ENCODE measurements around the gene GCNA.
"Not testable (repeated sequence)": the region's sequence is repeated elsewhere in the genome, so short reads cannot be mapped to it uniquely, and the experiment has no call there.

The GCNA gene

GRCh38 chrX:71579136-71579989 is 1.1 kb downstream of the GCNA start:
- no peak for TF ChIP-seq CTCF (IDR thresholded peaks at IDR 0.05; ENCODE audit: borderline replicate concordance, insufficient read depth, low read depth, low read length)
- H3K4me3 ChIP-seq (ENCODE audit: low read depth, low read length), result no peak overlapping the region

GRCh38 chrX:71579990-71580380 is 1.7 kb downstream of the GCNA start:
- H3K4me3 ChIP-seq (ENCODE audit: low read depth, low read length), result no peak overlapping the region
- TF ChIP-seq CTCF (IDR thresholded peaks at IDR 0.05; ENCODE audit: borderline replicate concordance, insufficient read depth, low read depth, low read length), result no peak

GRCh38 chrX:71581210-71581609 is 3.0 kb downstream of the GCNA start:
- H3K4me3 ChIP-seq (ENCODE audit: low read depth, low read length), result no peak overlapping the region
- no peak for TF ChIP-seq CTCF (IDR thresholded peaks at IDR 0.05; ENCODE audit: borderline replicate concordance, insufficient read depth, low read depth, low read length)

- no peak for TF ChIP-seq CTCF (IDR thresholded peaks at IDR 0.05; ENCODE audit: borderline replicate concordance, insufficient read depth, low read depth, low read length)
These were observed 8.7 kb downstream of the GCNA start for GRCh38 chrX:71586929-71587328.

GRCh38 chrX:71593210-71593609 is 15.0 kb downstream of the GCNA start:
- H3K4me3 ChIP-seq (ENCODE audit: low read depth, low read length), result not testable (repeated sequence)

More at GRCh38 chrX:71586929-71587328, 8.7 kb downstream of the GCNA start:
- no peak overlapping the region for H3K4me3 ChIP-seq (ENCODE audit: low read depth, low read length)

GRCh38 chrX:71599965-71600364 is 21.7 kb downstream of the GCNA start:
- H3K4me3 ChIP-seq (ENCODE audit: low read depth, low read length), result no peak overlapping the region
- no peak for TF ChIP-seq CTCF (IDR thresholded peaks at IDR 0.05; ENCODE audit: borderline replicate concordance, insufficient read depth, low read depth, low read length)

- no peak for TF ChIP-seq CTCF (IDR thresholded peaks at IDR 0.05; ENCODE audit: borderline replicate concordance, insufficient read depth, low read depth, low read length)
These were observed 25.4 kb downstream of the GCNA start for GRCh38 chrX:71603618-71604017.

More at GRCh38 chrX:71603618-71604017, 25.4 kb downstream of the GCNA start:
- H3K4me3 ChIP-seq (ENCODE audit: low read depth, low read length), result no peak overlapping the region

All from GM12875 (cell line).